Omental fat pad (tissue), 4 donors: ENCODE data around the gene SYNPR. TPM values are rescaled to one million over a fixed set of nuclear protein-coding genes. Genes with fewer than 3 reads are reported as not detected.

Source experiments
- ATAC-seq: fragments of 150-250 bp; one replicate; pipeline ENCODE4 v1.9.1; 2016; ENCODE audit warnings: mild to moderate bottlenecking, moderate library complexity; ENCODE audit not compliant: low FRiP score
- DNase-seq: peaks from one replicate; pipeline ENCODE4 v3.0.0-alpha.2; 2019; ENCODE audit warnings: low spot score
- CTCF ChIP-seq, 3 donors: fragments of 450-650 bp; IDR thresholded peaks; one replicate each; pipeline ENCODE4 v1.5.1; 2016 to 2017; ENCODE audit warnings: antibody characterized with exemption in 3 of 3, mild to moderate bottlenecking in 3 of 3, moderate library complexity in 2 of 3
- total RNA-seq, 4 donors: library from RNA; depleted of rRNA; stranded (reverse); fragments of >200 nt; gene quantifications; one replicate each; pipeline ENCODE4 v1.1.0, GENCODE V29; 2016

Gene SYNPR
- total RNA-seq, 4 donors from 2014 or later = not detected

- no peak for TF ChIP-seq CTCF (IDR thresholded peaks at IDR 0.05)
- DNase-seq = no peak
- ATAC-seq = no peak
Observed at GRCh38 chr3:63279005-63279841, 1.1 kb downstream of the SYNPR start.

- no peak for DNase-seq
- no peak for ATAC-seq
- TF ChIP-seq CTCF (IDR thresholded peaks at IDR 0.05) = no peak
Observed at GRCh38 chr3:63287610-63288009, 9.5 kb downstream of the SYNPR start.

GRCh38 chr3:63290686-63291085 lies 12.6 kb downstream of the SYNPR start:
- TF ChIP-seq CTCF (IDR thresholded peaks at IDR 0.05) = no peak
- DNase-seq (no peak), ATAC-seq (no peak)

GRCh38 chr3:63294332-63294731 lies 16.2 kb downstream of the SYNPR start:
- ATAC-seq = no peak

GRCh38 chr3:63295356-63295755 lies 17.2 kb downstream of the SYNPR start:
- ATAC-seq = no peak
- DNase-seq = no peak
- TF ChIP-seq CTCF (IDR thresholded peaks at IDR 0.05) = no peak

More at GRCh38 chr3:63294332-63294731, 16.2 kb downstream of the SYNPR start:
- DNase-seq = no peak
- no peak for TF ChIP-seq CTCF (IDR thresholded peaks at IDR 0.05)

- no peak for DNase-seq
- ATAC-seq = no peak
- no peak for TF ChIP-seq CTCF (IDR thresholded peaks at IDR 0.05)
Observed at GRCh38 chr3:63295806-63296205, 17.7 kb downstream of the SYNPR start.

GRCh38 chr3:63296249-63296648 lies 18.1 kb downstream of the SYNPR start:
- no peak for TF ChIP-seq CTCF (IDR thresholded peaks at IDR 0.05)
- ATAC-seq = no peak
- DNase-seq = no peak
